NCI-H1930 (cell line): ENCODE measurements around the gene MAN2A1.

Experiments
- DNase-seq, 2 experiments: peaks; one replicate each; lab custom pipeline; 2025; lab: John Stamatoyannopoulos, UW

The MAN2A1 gene

DNA sequence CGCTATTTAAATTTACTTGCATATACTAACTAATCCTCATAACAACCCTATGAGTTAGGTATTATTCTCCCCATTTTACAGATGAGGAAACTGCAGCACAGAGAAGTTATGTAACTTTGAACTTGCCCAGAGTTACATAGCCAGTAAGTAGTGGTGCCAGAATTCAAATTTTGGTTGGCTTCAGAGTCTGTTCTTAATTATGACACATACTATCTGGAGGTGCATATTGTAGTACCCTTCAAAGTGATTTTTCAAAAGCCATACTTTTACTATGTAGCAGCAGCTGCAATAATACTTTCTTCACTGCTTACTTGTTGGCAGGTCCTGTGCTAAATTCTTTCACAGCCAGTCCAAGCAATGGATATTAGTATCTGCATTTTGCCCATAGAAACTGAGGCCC, 16.4 kb downstream of the MAN2A1 start:
- DNase-seq, result no peak

DNA sequence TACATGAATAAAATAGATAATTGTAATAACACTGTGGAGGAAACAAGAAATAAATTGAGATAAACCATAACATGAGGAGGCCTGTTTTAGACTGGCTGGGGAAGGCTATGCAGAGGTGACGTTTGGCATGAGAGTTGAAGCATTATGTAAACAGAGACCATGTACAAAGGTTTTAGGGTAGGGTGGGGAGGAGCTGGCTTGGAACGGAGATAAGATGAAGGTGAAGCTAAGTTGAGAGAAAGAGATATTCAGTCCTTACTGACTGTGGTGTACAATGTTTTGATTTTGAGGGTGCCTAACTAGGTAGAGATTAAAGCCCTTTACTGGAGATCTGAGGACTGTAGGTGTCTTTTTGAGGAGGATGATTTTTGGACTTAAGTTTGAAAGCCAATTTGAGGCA, 17.8 kb downstream of the MAN2A1 start:
- DNase-seq, result no peak

DNA sequence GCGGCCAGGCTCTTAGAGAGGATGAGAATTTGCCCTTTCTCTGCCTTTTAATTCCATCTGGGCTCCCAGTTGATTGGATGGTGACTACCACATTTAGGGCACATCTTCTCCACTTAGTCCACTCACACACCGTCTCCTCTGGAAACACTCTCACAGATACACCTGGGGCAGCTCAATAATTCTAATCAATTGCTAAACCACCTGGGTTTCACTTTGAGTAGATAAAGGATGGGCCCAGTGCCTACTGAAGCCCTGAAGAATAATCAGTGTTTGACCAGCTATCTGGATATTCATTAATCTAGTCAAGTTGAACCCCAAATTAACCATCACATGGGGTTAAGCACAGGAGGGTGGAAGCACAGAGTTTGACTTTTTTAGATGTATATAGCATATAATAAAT, 19.1 kb downstream of the MAN2A1 start:
- DNase-seq, result no peak

DNA sequence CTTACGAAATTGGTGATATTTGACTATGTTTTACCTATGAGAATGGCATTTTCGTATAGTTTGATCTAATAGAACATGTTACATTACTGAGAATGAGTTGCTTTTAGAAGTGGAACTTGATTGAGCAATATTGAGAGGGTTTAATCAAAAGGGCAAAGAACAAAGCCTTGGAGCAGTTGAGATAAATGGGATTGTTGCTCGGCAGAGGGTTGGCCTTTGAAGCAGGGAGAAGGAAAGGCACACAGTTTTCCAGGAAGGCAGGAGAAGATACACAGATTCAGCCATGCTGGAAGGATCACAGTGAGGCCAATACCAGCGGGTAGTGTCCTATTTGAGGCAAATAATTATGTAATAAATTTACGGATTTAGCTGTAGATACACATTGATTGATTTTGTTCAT, 19.5 kb downstream of the MAN2A1 start:
- DNase-seq, result no peak

DNA sequence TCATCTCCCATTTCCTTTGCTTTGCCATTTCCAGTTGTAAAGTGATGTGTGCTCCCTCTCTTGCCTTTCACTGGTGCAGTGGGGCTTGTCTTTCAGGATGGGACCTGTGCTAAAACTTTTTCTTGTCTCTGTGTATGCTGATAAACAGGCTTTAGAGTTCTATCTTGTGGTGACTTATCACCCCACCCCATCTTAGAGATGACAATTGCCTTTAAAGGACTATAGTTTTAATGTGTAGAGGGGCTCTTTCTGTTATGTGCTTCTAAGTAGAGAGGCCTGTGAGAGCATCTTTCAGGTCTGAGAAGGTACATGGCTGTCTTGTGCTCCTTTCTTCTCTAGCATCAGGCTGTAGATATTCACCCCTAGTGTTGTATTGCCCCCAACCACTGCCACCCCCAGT, 21.9 kb downstream of the MAN2A1 start:
- no peak for DNase-seq

DNA sequence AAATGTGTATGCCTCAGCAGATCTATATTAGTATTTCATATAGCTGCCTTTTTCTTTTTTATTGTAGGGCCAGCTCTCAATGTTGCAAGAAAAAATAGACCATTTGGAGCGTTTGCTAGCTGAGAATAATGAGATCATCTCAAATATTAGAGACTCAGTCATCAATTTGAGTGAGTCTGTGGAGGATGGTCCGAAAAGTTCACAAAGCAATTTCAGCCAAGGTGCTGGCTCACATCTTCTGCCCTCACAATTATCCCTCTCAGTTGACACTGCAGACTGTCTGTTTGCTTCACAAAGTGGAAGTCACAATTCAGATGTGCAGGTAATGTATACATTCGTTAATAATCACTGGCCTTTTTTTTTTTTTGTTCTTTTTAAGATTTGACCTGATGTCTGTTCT, 23.7 kb downstream of the MAN2A1 start:
- DNase-seq, result no peak

DNA sequence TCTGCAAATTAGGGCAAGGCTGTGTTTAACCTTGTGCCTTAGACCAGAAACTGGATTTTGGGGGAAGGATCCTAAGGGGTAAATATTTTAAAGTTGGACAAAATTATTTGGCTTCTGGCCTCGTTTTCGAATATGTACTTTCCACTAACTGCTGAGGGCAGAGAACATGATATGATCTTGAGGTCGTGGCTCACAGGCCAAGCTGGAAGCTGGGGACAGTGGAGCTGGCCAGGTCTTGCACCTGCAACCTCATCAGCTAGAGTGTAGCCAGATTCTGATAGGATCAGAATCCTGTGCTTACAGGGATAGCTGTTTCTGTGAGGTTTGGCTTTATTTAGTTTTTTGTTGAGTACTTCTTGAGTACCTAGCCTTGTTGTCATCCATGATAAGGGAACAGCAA, 24.9 kb downstream of the MAN2A1 start:
- no peak for DNase-seq

DNA sequence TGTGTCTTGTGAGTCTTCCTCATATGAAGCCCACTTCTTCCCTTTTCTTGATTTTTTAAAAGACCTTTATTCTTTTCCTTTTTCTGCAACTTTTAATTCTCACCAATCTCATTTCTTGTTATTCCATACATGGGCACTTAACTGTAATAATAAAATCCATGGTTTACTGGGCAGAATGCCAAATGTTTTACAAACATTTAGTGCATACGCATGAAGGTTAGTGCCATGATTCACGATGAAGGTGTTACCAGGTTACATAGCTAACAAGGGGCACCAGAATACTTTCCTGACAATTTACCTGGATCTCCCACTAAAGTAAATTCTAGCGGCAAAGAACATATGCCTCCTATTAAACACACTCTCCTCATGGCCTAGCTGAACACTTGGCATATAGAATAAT, 28.5 kb downstream of the MAN2A1 start:
- no peak for DNase-seq

DNA sequence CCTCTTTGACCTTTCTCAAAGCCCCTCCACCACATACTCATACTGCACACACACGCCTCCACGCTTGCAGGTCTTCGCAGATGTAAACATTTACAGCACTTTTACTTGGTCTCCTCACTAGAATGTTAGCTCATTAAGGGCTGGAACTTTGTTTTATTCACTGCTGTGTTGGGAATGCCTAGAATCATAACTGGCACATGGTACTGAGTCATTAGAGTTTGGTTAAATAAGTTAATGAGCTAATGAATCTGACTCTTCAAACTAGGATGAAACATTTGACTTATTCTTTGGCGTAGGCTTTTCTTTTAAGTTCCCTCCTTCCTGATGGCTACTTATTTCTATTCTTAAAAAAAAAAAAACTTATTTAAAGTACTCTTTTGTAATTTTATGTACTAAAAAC, 28.9 kb downstream of the MAN2A1 start:
- DNase-seq, result no peak

DNA sequence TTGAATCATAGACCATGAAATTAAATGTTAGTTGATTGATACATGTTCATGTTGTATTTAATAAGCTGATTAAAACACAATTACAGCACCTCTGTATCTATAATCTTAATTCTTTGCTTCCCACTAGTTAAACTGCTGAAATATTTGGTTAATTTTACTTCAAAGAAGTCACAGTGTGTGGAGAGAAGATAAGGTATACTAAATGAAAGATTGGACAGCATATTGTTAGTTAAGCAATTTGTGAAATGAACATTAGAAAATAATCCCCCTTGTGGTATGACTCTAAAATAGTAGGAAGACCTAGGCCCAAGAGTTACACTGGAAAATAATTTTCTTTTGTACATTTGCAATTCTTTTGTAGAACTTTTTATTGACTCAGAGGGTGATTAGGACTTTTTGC, 30.3 kb downstream of the MAN2A1 start:
- DNase-seq, result no peak

DNA sequence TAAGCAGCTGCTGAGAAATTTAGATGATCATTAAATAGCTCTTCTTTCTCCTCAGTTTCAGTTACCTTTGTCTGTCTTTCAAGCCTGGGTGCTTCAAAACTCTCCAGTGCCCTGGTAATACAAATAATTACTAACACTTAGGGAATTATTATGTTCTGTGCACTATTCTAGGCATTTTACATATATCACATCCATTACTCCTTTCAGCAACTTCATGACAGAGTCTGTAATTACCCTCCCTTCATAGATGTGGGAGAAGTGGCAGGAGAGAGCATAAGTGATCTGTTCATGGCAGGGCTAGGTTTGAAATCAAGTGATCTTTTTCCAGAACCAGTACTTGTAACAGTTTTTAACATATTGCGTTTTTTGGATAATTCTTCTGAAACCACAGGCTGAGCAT, 32.0 kb downstream of the MAN2A1 start:
- no peak for DNase-seq

DNA sequence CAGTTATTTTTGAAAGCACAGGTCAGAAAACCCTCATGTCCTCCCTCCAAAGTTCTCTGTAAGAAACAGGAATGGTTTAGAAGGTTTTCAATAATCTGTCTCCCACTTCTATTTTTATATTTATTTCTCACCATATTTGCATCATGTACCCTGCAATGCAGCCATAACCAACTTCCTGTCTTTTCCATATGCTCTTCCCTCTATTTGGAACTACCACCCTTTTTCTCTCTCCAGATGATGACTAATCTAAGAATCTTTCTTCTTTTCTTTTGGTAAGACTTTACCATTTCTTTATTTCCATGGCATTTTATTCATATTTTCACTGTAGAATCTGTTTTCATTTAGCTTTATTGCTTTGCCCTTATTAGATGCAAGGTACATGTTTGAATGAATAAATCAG, 33.9 kb downstream of the MAN2A1 start:
- DNase-seq, result no peak

DNA sequence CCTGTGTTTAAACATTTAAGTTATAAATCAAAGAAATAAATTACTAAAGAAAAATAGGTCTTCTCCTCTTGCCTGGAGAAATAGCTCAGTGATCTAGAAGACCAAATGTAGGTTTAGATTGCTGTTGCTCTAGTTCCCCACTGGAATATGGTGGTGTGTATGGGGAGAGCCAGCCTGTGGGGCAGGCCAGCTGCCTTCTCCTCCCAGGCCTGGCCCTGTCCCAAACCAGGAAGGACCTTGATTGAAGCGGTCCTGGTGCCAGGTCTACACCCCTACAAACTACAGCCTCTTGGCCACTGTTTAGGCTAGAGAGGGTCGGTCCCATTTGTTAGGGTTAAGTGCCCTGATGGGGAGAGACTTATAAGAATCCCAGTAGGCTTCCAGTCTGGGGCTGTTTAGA, 35.4 kb downstream of the MAN2A1 start:
- no peak for DNase-seq

DNA sequence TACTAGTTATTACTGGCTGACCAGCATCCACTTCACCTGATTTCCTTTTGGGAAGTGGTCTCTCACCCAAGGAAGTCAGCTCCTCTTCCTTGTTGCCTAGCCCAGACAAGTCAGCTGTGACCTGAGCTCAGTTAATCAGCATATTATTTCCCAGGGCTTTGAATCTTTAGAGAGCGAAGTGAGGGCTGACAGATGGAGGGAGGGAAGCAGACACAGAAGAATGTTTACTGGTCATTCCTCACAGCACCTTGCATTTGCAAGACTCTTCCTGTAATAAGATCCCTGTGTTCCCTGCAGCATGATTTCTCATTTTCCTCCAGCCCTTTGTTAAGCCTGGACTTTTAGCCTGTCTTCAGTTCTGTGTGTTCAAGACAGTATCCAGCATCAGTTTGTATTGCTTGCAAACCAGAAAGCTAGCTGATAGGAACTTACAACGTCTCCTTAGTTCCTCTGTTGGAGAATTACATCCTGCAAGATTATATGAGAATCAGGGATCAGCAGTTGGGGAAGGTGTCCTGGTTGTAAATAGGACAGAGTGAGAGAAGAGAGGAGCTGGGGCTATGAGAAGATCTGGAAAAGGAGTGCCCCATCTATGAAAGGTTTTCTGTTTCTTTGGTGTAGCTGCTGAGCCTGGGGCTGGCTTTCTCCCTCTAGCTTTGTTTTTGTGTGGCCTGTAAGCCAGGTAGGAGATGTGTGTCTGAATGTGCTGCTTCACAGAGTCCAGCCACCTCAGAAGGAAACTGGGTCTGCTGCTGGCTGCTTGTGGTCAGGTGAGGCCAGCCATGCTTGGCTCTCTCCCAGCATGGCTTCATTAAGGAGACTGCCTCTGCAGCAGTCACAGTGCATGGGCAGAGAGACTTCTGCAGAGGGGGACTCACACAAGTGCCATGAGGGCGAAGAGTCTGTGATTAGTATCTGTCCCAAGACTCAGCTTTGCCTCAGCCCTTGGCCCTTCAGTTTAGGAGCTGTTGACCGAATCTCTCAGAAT, 50.3 kb downstream of the MAN2A1 start:
- no peak for DNase-seq

DNA sequence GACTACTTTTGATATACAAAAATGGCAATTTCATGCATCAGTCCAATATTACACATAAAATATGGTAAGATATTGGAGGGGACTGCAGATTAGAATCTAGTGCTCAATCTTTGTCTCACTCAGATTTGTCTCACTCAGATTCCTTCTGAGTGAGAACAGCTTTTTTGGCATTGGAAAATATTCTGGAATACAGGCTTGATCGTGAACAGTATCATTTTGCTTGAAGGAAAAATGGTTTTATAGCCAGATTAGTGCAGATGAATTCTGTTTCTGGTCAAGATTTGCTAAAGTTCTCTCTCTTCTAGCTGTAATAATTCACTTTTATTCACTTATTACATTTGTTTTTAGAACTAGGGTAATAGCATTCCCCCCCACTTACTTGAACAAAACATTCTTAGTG, 51.2 kb downstream of the MAN2A1 start:
- DNase-seq, result no peak

DNA sequence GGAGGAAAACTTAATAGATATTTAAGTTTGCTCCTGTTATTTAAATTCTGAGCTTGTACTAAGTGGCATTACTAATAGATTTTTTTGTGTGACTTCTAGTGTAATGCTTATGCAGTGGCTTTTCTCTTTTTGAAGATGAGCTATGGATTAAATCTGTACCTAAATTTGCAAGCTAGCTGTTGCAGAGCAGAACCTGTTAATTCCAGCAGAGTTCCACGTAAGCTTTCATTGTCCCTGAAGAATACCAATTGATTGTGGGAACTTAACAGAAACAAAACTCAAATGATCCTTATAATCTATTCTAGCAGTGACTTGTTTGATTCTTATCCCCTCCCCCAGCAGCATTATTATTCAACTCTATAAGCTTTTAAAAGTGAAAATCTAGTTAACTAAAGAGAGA, 51.7 kb downstream of the MAN2A1 start:
- no peak for DNase-seq

DNA sequence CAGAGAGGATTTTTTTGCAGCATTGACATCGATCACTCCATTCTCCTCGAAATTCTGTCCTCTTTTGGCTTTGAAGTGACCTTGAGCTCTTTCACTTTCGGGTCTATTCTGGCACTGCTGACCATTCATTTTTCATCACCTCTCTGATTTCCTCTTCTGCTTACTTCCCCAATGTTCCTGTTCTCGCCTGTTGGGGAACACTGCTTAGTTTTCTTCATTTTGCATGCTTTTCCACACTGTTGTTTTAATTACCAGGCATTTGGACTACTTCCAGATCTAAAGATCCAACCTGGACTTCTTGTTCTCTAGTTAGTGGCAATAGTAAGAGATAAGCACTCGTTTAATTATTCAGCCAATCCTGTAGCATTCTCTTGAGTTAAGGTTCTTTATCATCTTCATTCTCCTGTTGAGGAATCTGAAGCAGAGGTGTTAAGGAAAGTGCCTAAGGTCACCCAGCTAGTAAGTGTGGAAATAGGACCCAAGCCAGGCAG, 53.4 kb downstream of the MAN2A1 start:
- no peak for DNase-seq

DNA sequence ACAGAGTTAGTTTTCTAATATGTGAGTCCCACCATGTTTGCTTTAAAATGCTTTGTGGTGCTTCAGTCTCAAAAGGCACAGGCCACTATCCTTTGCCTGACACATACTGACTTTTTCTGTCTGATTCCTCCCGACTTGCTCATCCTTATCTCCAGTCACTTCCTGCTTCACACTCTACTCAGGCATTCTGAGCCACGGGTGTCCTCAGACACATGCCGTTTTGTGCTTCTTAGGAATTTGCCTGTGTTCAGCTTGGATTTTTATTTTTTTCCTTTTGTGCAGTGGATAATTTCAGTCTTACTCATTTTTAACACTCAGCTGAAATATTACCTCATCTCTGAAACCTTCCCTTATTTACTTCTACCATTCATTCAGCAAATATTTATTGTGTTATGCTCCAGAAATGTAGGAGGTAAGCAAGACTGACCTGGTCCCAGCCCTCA, 54.1 kb downstream of the MAN2A1 start:
- no peak for DNase-seq

DNA sequence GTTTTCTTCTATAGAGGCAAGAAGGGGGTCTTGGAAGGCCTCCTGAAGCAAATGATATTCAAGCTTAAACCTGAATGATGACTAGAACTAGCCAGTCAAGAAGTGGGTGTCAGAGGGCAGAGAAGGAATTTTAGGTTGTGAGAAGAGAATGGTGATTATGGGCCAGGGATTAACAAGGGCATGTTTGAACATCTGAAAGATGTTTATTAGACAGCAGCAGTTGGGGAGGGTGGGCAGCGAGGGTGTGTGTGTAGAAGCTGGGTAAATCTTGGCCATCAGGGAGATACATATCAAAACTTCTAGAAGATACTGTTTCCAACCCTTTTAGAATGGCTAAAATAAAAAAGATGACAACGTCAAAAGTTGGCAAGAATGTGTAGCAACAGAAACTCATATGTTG, 54.5 kb downstream of the MAN2A1 start:
- no peak for DNase-seq

DNA sequence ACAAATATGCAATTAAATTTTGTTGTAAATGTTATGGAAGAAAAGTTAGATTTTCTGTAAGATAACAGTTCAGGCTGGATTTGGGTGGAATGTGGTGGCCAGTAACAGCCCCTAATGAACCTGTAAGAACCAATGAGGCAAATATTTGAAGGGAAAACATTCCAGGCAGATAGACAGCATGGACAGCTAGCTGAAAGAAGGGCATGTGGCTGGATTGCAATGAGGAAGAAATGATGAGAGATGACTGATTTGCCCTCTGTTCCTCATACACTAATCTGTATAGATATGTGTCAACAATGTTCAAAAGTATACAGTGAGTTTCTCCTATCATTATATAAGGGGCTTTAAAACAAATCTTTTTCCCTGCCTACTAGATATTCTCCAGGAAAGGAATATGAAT, 58.8 kb downstream of the MAN2A1 start:
- DNase-seq, result no peak

DNA sequence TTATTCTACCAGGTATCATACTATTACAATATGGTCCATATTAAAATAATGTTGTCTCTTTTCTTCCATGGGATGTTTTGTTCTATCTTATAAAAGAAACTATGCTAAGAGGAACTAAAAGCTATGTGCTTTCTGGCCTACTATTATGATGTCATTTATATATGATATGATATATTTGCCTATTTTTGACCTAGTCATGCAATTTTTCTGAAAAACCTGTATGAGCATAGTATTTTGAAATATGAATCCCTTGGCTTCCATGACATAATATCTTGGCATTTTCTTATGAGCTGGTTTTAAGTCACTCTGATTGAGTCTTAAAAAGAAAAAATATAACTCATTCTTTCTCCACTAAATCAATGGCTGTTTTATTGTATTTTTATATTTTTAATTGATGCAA, 60.7 kb downstream of the MAN2A1 start:
- no peak for DNase-seq

DNA sequence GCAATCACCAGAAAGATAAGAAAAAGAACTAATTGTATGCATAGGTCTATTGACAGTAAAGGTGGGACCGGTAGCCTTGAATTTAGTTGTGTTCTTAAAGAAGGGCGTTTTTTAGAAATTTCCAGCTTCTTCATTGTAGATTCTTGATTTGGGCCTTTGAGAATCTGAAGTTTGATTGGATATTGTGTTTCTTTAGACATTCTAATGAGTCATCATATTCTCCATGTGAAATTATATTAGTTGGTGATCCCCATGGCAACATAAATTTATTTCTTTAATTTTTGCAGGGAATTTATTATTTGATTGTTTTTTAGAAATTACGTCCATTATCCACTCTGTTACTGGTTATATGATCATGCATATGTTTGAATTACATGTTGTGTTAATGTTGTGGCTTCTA, 63.6 kb downstream of the MAN2A1 start:
- no peak for DNase-seq

DNA sequence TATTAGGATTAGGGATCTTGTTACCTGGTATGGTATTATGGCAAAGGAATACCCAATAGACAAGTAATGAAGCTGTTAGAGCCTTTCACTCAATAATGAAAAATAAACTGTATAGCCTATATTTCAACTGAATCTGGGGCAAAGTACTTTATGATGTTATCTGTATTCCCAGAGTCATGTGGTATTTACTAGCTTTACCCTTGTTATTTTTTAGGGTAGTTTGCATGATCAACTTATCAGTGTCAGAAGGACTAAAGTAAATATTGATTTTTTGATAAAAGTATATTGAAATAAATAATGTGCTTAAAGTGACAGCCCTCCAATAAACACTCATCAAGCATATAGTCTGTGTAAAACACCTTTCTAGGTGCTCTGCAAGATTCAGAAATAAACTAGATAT, 64.6 kb downstream of the MAN2A1 start:
- DNase-seq, result no peak

DNA sequence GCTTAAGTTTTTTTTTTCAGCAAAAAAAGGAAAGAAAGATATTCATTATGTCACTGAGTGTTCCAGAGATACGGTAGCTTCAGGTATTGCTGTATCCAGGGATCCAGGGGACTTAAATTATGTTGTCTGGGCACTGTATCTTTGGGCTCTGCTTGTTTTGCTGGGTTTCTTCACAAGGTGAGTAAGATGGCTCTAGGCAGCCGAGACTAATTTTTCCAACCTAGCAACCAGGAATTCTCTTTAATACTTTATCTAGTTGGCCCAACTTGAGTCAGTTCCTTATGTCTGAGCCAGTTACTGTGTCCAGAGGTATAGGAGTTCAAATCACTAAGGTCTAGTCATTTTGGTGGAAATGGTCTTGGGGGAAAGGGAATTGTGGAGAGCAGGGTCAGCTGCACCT, 66.0 kb downstream of the MAN2A1 start:
- no peak for DNase-seq
